Astrocyte of the spinal cord (primary cell): ENCODE results near the gene PRKAG2.
"Not testable (repeated sequence)": the region's sequence is repeated elsewhere in the genome, so short reads cannot be mapped to it uniquely, and the experiment has no call there.

Experiments
- DNase-seq: peaks from one replicate; pipeline ENCODE4 v3.0.0; 2011; ENCODE audit warnings: low read depth, low spot score
- H3K4me3 ChIP-seq: 2 replicates; pipeline ENCODE4 v1.5.1; 2011; ENCODE audit warnings: low read depth, mild to moderate bottlenecking, low read length, moderate library complexity
- in situ Hi-C: cut with HindIII; loops from 2 replicates; pipeline ENCODE4 v1.10.0; 2017; ENCODE audit warnings: low sequenced_read_pairs
- TF ChIP-seq, protein P1 (sequence below): IDR thresholded peaks from 2 replicates; pipeline ENCODE4 v1.5.1; 2012; ENCODE audit warnings: low read depth, mild to moderate bottlenecking, low read length, inconsistent platforms

The PRKAG2 gene

DNA sequence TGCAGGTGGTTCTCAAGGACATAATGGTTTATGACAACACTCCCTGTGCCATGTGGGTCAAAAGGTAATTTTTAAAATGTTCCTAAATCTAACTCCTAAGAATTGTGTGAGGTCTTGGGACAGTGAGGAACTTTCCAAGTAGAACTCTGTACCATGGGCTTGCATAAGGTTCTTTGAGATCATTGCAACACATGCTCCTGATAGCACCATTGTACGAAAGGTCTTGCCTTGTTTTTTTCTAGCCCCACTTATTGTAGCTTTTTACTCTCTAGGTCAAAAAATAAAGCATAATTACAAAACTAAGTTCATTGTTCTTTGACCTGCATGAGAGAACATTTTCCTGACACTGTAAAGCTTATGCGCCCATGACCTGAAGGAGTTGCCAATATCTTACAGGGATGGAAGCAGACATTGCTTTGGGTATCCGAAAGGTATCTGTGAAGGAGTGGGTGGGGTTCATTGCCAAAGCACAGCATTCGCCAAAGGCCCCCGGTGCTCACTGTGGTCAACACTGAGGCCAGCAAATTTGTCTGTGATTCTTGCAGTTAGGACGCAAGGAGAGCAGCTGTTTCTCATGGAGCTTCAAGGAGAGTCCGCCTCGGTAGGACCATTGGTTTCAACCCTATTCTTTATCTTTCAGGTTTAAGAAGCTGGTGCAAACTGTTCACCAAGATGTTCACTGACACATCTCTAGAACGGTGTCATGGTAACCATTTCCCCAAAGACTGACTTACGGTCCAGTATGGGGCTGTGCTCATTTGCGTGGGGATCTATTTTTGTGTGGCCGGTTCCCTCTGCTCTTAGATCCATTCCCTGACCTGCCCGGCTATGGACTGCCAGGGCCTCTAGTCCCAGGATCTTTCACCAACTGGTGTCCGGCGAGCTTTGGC, 7.6 kb upstream of the PRKAG2 start:
- in situ Hi-C loops, result no loop called here
- no peak for DNase-seq
- no peak overlapping the region for H3K4me3 ChIP-seq
- TF ChIP-seq, protein P1, sequence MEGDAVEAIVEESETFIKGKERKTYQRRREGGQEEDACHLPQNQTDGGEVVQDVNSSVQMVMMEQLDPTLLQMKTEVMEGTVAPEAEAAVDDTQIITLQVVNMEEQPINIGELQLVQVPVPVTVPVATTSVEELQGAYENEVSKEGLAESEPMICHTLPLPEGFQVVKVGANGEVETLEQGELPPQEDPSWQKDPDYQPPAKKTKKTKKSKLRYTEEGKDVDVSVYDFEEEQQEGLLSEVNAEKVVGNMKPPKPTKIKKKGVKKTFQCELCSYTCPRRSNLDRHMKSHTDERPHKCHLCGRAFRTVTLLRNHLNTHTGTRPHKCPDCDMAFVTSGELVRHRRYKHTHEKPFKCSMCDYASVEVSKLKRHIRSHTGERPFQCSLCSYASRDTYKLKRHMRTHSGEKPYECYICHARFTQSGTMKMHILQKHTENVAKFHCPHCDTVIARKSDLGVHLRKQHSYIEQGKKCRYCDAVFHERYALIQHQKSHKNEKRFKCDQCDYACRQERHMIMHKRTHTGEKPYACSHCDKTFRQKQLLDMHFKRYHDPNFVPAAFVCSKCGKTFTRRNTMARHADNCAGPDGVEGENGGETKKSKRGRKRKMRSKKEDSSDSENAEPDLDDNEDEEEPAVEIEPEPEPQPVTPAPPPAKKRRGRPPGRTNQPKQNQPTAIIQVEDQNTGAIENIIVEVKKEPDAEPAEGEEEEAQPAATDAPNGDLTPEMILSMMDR, result no peak

DNA sequence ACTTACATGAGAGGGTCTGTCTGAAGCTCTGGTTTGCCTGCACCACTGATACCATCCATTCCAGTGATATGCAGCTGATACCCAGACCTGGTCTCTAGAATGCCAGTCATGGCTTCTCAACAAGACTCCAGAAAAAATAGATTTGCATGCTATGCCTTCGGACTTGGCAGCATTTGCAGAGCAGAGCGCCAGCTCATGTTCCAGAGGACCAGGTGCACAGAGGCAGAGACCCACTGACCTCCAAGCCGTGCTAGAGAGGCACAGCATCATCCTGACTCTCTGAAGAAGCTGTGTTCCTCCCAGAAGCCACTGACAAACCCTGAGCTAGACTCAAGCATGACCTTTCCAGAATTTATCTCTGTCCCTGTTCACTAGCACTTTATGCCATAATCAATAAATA, 6.9 kb upstream of the PRKAG2 start:
- no peak for DNase-seq
- in situ Hi-C loops, result no loop called here

GRCh38 chr7:151882734-151883133, 5.8 kb upstream of the PRKAG2 start:
- TF ChIP-seq, protein P1, result no peak
- DNase-seq, result no peak
- in situ Hi-C loops, result no loop called here
- H3K4me3 ChIP-seq, result no peak overlapping the region

More for the DNA sequence above, 6.9 kb upstream of the PRKAG2 start:
- H3K4me3 ChIP-seq, result no peak overlapping the region
- TF ChIP-seq, protein P1, result no peak

GRCh38 chr7:151880688-151881087, 3.8 kb upstream of the PRKAG2 start:
- in situ Hi-C loops, result no loop called here
- H3K4me3 ChIP-seq, result no peak overlapping the region
- DNase-seq, result no peak
- TF ChIP-seq, protein P1, result no peak

DNA sequence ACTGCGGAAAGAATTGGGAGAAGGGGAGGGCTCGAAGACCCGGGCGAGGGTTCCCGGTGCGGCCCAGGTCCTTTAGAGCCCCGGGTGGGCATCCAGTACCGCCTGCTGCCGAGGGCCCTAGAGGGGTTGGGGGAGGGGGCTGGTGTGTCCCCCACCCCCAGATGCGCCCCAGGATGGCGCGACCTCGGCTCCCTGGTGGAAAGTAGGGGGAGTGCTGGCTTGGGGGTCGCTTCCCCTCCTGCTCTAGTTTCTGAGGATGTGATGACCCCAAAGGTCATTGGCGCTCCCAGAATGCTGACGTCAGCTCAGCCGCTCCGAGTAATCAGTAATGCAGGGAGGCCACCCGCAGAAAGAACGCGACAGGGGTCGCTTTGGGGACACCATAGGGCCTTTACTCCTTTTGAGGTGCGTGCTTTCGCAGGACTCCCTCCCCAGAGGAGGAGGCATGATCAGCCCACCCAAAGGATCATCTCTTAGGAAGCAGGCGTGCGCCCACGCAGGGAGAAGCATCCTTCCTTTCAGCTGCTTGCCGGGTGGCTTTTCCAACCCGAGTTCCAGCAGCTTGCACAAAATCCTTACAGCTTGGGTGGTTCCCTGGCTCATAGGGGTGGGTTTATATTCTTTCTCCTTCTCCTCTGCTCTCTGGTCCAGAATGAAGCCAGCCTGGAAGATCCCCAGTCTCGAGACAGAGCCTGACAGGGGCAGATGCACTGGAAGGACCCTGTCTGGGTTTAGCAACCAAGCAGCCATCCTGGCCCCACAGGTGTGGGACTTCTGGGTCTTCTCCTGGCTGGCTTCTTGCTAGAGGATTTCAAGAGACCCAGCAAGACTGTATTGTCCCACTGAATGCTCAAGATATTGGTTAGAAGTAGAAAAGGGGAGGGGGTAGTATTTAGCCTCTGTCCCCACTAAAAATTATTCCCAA, 1.3 kb upstream of the PRKAG2 start:
- TF ChIP-seq, protein P1, result no peak
- no peak overlapping the region for H3K4me3 ChIP-seq
- in situ Hi-C loops, result no loop called here
- DNase-seq, result no peak

GRCh38 chr7:151875942-151876898, 695 bp downstream of the PRKAG2 start:
- in situ Hi-C loops, result no loop called here
- TF ChIP-seq, protein P1, result no peak
- DNase-seq, result peak; percentile 25
- peak overlapping the region; percentile 59 for H3K4me3 ChIP-seq

DNA sequence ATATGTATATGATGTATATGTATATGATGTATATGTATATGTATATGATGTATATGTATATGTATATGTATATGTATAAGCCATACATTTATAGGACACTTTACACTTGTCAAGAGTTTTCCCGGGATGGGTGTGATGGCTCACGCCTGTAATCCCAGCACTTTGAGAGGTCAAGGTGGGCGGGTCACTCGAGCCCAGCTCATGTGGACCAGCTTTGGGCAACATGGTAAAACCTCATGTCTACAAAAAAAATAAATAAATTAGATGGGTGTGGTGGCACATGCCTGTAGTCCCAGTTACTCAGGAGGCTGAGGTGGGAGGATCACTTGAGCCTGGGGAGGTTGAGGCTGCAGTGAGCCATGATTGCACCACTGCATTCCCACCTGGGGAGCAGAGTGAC, 2.4 kb downstream of the PRKAG2 start:
- not testable (repeated sequence) for DNase-seq

More for the DNA sequence above, 2.4 kb downstream of the PRKAG2 start:
- in situ Hi-C loops, H3K4me3 ChIP-seq: not testable (repeated sequence)
